Uterus (tissue), 4 donors: Measurements from ENCODE around the gene VEGFD. TPM values are rescaled to one million over a fixed set of nuclear protein-coding genes. Genes with fewer than 3 reads are reported as not detected.

ENCODE experiments used
- DNase-seq, 2 donors: peaks; one replicate each; pipeline ENCODE4 v3.0.0-alpha.2; 2019 to 2020
- H3K27ac ChIP-seq, 2 donors: fragments of 200-600 bp; sonication (generic); 1 replicate in 1 of 2; 2 replicates in 1 of 2; pipeline ENCODE4 v1.5.1; 2016 to 2018
- H3K27me3 ChIP-seq, 2 donors: fragments of 200-600 bp; sonication (generic); one replicate each; pipeline ENCODE4 v1.5.1; 2018 to 2019; ENCODE audit warnings: control low read depth in 1 of 2
- H3K36me3 ChIP-seq, 2 donors: fragments of 200-600 bp; sonication (generic); one replicate each; pipeline ENCODE4 v1.5.1; 2019; ENCODE audit warnings: control low read depth in 1 of 2
- H3K4me1 ChIP-seq, 2 donors: fragments of 200-600 bp; sonication (generic); one replicate each; pipeline ENCODE4 v1.5.1; 2018 to 2019; ENCODE audit warnings: control low read depth in 1 of 2
- H3K4me3 ChIP-seq, 2 donors: fragments of 200-600 bp; sonication (generic); 1 replicate in 1 of 2; 2 replicates in 1 of 2; pipeline ENCODE4 v1.5.1; 2018 to 2019; ENCODE audit warnings: mild to moderate bottlenecking in 1 of 2
- H3K9me3 ChIP-seq, 2 donors: fragments of 200-600 bp; sonication (generic); one replicate each; pipeline ENCODE4 v1.5.1; 2019; ENCODE audit warnings: control low read depth in 1 of 2
- CTCF ChIP-seq, 4 experiments: fragments of 200-600 bp in 2 of 4; fragments of 450-650 bp in 2 of 4; sonication (generic) in 2 of 4; IDR thresholded peaks; one replicate each; pipeline ENCODE4 v1.5.1; 2016 to 2019; ENCODE audit warnings: antibody characterized with exemption in 4 of 4, mild to moderate bottlenecking in 2 of 4, moderate library complexity in 1 of 4
- POLR2A ChIP-seq, 2 donors: fragments of 450-650 bp; IDR thresholded peaks; one replicate each; pipeline ENCODE4 v1.6.1; 2016; ENCODE audit warnings: antibody characterized with exemption in 2 of 2, mild to moderate bottlenecking in 1 of 2, moderate library complexity in 1 of 2
- intact Hi-C: fragments of 100-400 bp; cut with DNase I; formaldehyde crosslinking; loops from one replicate; pipeline ENCODE4 v1.15.1; 2023; ENCODE audit warnings: low total_unique reads
- total RNA-seq, 4 donors: library from RNA; depleted of rRNA in 3 of 4; stranded (reverse); fragments of >200 nt in 3 of 4; gene quantifications; one replicate each; pipeline versions ENCODE4 v1.1.0 to v1.2.4, GENCODE V29; 2014 to 2023
- donor health status: DM: yes; HTN: yes; CAD: no.

VEGFD gene
- total RNA-seq, 4 donors from 2014 or later = 2.9 to 13.2 (median 6.2) TPM; not detected in 1

GRCh38 chrX:15366506-15367352 is 17.5 kb downstream of the VEGFD start:
- intact Hi-C loops = no loop called here
- H3K9me3 ChIP-seq = no peaks in the 10 kb centered on the region
- no peaks in the 10 kb centered on the region for H3K27me3 ChIP-seq
- H3K4me1 ChIP-seq = no peaks in the 10 kb centered on the region
- no peak for TF ChIP-seq CTCF (IDR thresholded peaks at IDR 0.05)
- no peak for TF ChIP-seq POLR2A (IDR thresholded peaks at IDR 0.05)
- no peak overlapping the region for H3K27ac ChIP-seq
- H3K4me3 ChIP-seq = no peak overlapping the region
- DNase-seq = no peak
- H3K36me3 ChIP-seq = no peaks in the 10 kb centered on the region

GRCh38 chrX:15359701-15360100 is 24.5 kb downstream of the VEGFD start:
- intact Hi-C loops = no loop called here
- Histone ChIP-seq H3K9me3 (no peaks in the 10 kb centered on the region), H3K27me3 (no peaks in the 10 kb centered on the region), H3K36me3 (no peaks in the 10 kb centered on the region), H3K27ac (no peak overlapping the region), H3K4me1 (no peaks in the 10 kb centered on the region), H3K4me3 (no peak overlapping the region)
- DNase-seq = no peak
- no peak for TF ChIP-seq CTCF (IDR thresholded peaks at IDR 0.05)
- TF ChIP-seq POLR2A (IDR thresholded peaks at IDR 0.05) = no peak

- Histone ChIP-seq H3K27me3 (no peaks in the 10 kb centered on the region), H3K27ac (no peak overlapping the region), H3K4me1 (no peaks in the 10 kb centered on the region), H3K9me3 (no peaks in the 10 kb centered on the region), H3K4me3 (no peak overlapping the region), H3K36me3 (no peaks in the 10 kb centered on the region)
- no peak for DNase-seq
- intact Hi-C loops = no loop called here
- TF ChIP-seq CTCF (IDR thresholded peaks at IDR 0.05) (no peak), POLR2A (IDR thresholded peaks at IDR 0.05) (no peak)
These were observed 25.7 kb downstream of the VEGFD start for GRCh38 chrX:15358533-15358932.

- Histone ChIP-seq H3K9me3 (no peaks in the 10 kb centered on the region), H3K27ac (peak overlapping the region in 1 of 2 donors; percentile 40), H3K4me3 (no peak overlapping the region), H3K27me3 (no peaks in the 10 kb centered on the region), H3K36me3 (no peaks in the 10 kb centered on the region), H3K4me1 (no peaks in the 10 kb centered on the region)
- DNase-seq = no peak
- no peak for TF ChIP-seq CTCF (IDR thresholded peaks at IDR 0.05)
- TF ChIP-seq POLR2A (IDR thresholded peaks at IDR 0.05) = no peak
- intact Hi-C loops = no loop called here
These were observed 27.8 kb downstream of the VEGFD start for GRCh38 chrX:15356444-15356843.

GRCh38 chrX:15350329-15350996 is 33.8 kb downstream of the VEGFD start:
- Histone ChIP-seq H3K27ac (peak overlapping the region in 1 of 2 donors; percentile 15), H3K4me1 (no peaks in the 10 kb centered on the region), H3K9me3 (no peaks in the 10 kb centered on the region), H3K27me3 (no peaks in the 10 kb centered on the region), H3K36me3 (no peaks in the 10 kb centered on the region), H3K4me3 (no peak overlapping the region)
- TF ChIP-seq CTCF (IDR thresholded peaks at IDR 0.05) (no peak), POLR2A (IDR thresholded peaks at IDR 0.05) (no peak)
- DNase-seq = no peak
- intact Hi-C loops = no loop called here
